ENCODE results near the gene SCAI. TPM values are rescaled to one million over a fixed set of nuclear protein-coding genes. Genes with fewer than 3 reads are reported as not detected.

Gene SCAI
- total and polyA plus RNA-seq, 2 experiments from 2014 or later = 13.3 to 35.0 TPM

DNA sequence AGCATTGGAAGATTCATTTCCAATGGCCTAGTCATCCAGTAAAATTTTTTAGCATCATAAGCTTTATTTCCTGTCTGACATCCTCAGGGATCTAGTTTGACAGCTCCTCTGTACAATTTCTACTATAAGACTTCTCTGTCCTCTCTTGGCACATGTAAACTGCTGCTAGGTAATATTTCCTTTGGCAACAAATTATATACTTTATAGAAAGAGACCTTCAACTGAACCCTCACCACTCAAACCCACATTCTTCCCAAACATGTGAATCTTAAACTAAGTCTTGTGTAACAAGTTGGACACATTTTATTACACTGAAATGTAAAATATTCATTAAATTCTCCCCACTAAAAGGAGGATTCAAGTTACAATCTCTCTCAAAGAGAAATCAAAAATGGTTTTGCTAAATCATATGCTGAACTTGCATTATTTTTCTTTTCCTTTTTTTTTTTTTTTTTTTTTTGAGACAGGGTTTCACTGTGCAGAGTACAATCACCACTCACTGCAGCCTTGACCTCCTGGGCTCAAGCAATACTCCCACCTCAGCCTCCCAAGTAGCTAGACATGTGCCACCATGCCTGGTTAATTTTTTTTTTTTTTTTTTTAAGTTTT, 36.9 kb downstream of the SCAI start (continued):
- TF ChIP-seq ZNF462 (CRISPR knock-in tag; IDR thresholded peaks at IDR 0.05) (no peak), JUNB (IDR thresholded peaks at IDR 0.05; ENCODE audit: unreplicated experiment) (no peak), EZH2 (IDR thresholded peaks at IDR 0.05; ENCODE audit: low read depth, unreplicated experiment) (no peak), ETS1 (IDR thresholded peaks at IDR 0.05) (no peak), ZNF114 (CRISPR knock-in tag; IDR thresholded peaks at IDR 0.05) (no peak), ZNF331 (CRISPR knock-in tag; IDR thresholded peaks at IDR 0.05; ENCODE audit: low read depth) (no peak), STAT1 (IDR thresholded peaks at IDR 0.05; ENCODE audit: unreplicated experiment) (no peak), POLR2AphosphoS5 (IDR thresholded peaks at IDR 0.05; ENCODE audit: low read depth) (no peak), REST (IDR thresholded peaks at IDR 0.05; ENCODE audit: unreplicated experiment) (no peak), CREB1 (CRISPR knock-in tag; IDR thresholded peaks at IDR 0.05; ENCODE audit: low read depth) (no peak)
